Astrocyte (in vitro differentiated cells and primary cell): ENCODE data around the gene SHLD2. TPM values are rescaled to one million over a fixed set of nuclear protein-coding genes. Genes with fewer than 3 reads are reported as not detected.
"Not testable (repeated sequence)": the region's sequence is repeated elsewhere in the genome, so short reads cannot be mapped to it uniquely, and the experiment has no call there.

Experiments used
- DNase-seq: peaks from one replicate; pipeline ENCODE4 v3.0.0-alpha.2; 2010; ENCODE audit warnings: low read depth
- FAIRE-seq: peaks from 2 replicates; lab custom pipeline; 2011; peaks lifted over from hg19 to GRCh38; lab: Jason Lieb, UNC
- H2AFZ ChIP-seq: 2 replicates; pipeline ENCODE4 v1.6.0; 2012; ENCODE audit warnings: low read depth, low read length, inconsistent platforms
- H3K27ac ChIP-seq: 2 replicates; pipeline ENCODE4 v1.5.1; 2011; ENCODE audit warnings: low read depth, low read length, inconsistent platforms
- H3K27me3 ChIP-seq: 2 replicates; pipeline ENCODE4 v1.6.0; 2011; ENCODE audit warnings: low read length, inconsistent platforms; ENCODE audit not compliant: insufficient read depth
- H3K36me3 ChIP-seq: 2 replicates; pipeline ENCODE4 v1.5.1; 2011; ENCODE audit warnings: low read length, inconsistent platforms; ENCODE audit not compliant: insufficient read depth
- H3K4me1 ChIP-seq: 2 replicates; pipeline ENCODE4 v1.5.1; 2011; ENCODE audit warnings: low read length, inconsistent platforms; ENCODE audit not compliant: insufficient read depth
- H3K4me2 ChIP-seq: 2 replicates; pipeline ENCODE4 v1.6.0; 2012; ENCODE audit warnings: low read length, inconsistent platforms
- H3K4me3 ChIP-seq: 2 replicates; pipeline ENCODE4 v1.5.1; 2011; ENCODE audit warnings: low read depth, mild to moderate bottlenecking, low read length, inconsistent platforms; ENCODE audit not compliant: insufficient read depth
- H3K79me2 ChIP-seq: 2 replicates; pipeline ENCODE4 v1.6.0; 2012; ENCODE audit warnings: mild to moderate bottlenecking, low read length, inconsistent platforms; ENCODE audit not compliant: insufficient read depth
- H3K9ac ChIP-seq: 2 replicates; pipeline ENCODE4 v1.6.0; 2012; ENCODE audit warnings: mild to moderate bottlenecking, low read length, inconsistent platforms
- H3K9me3 ChIP-seq: 2 replicates; pipeline ENCODE4 v1.5.1; 2012; ENCODE audit warnings: low read depth, mild to moderate bottlenecking, low read length, inconsistent platforms; ENCODE audit not compliant: insufficient read depth
- H4K20me1 ChIP-seq: 2 replicates; pipeline ENCODE4 v1.6.0; 2012; ENCODE audit warnings: low read length, inconsistent platforms; ENCODE audit not compliant: insufficient read depth
- H3K27ac Mint-ChIP-seq: one replicate; pipeline ENCODE4 v1.8.0; 2021; ENCODE audit warnings: mild to moderate bottlenecking, mixed read lengths; ENCODE audit not compliant: unreplicated experiment
- H3K27me3 Mint-ChIP-seq: one replicate; pipeline ENCODE4 v1.8.0; 2021; ENCODE audit warnings: low read depth, mixed read lengths; ENCODE audit not compliant: unreplicated experiment
- H3K36me3 Mint-ChIP-seq: one replicate; pipeline ENCODE4 v1.8.0; 2021; ENCODE audit warnings: low read depth, mixed read lengths; ENCODE audit not compliant: unreplicated experiment
- H3K4me1 Mint-ChIP-seq: one replicate; pipeline ENCODE4 v1.8.0; 2021; ENCODE audit warnings: low read depth, mixed read lengths; ENCODE audit not compliant: unreplicated experiment
- H3K4me3 Mint-ChIP-seq: one replicate; pipeline ENCODE4 v1.8.0; 2021; ENCODE audit warnings: mild to moderate bottlenecking, moderate library complexity, mixed read lengths; ENCODE audit not compliant: unreplicated experiment
- H3K9me3 Mint-ChIP-seq: one replicate; pipeline ENCODE4 v1.8.0; 2021; ENCODE audit warnings: mild to moderate bottlenecking, mixed read lengths; ENCODE audit not compliant: unreplicated experiment
- CTCF ChIP-seq: IDR thresholded peaks from 2 replicates; pipeline ENCODE4 v1.5.1; 2011; ENCODE audit warnings: low read depth, mild to moderate bottlenecking, inconsistent platforms, low read length, moderate library complexity; ENCODE audit not compliant: insufficient read depth
- EZH2 ChIP-seq: IDR thresholded peaks from 2 replicates; pipeline ENCODE4 v1.6.1; 2012; ENCODE audit warnings: mild to moderate bottlenecking, low read length, inconsistent platforms; ENCODE audit not compliant: insufficient read depth
- total RNA-seq: library from RNA; stranded (reverse); gene quantifications from 2 replicates; pipeline ENCODE4 v1.2.1, GENCODE V29; 2021

The SHLD2 gene
- total RNA-seq, 1 donor from 2014 or later = 23.2 TPM

- TF ChIP-seq CTCF (no peak), EZH2 (no peak)
- Histone ChIP-seq H3K79me2 (no peaks in the 10 kb centered on the region), H3K27ac (no peak overlapping the region), H3K4me3 (no peak overlapping the region), H4K20me1 (peaks cover 5% of the 10 kb centered on the region), H3K4me2 (no peak overlapping the region), H3K36me3 (peaks cover 21% of the 10 kb centered on the region), H3K27me3 (no peaks in the 10 kb centered on the region), H3K9me3 (no peaks in the 10 kb centered on the region), H2AFZ (no peak overlapping the region), H3K9ac (no peak overlapping the region), H3K4me1 (no peaks in the 10 kb centered on the region)
- no peaks in the 10 kb centered on the region for H3K9me3 Mint-ChIP-seq
- DNase-seq (no peak), FAIRE-seq (no peak)
- no peak overlapping the region for H3K4me3 Mint-ChIP-seq
- no peaks in the 10 kb centered on the region for H3K27me3 Mint-ChIP-seq
- H3K36me3 Mint-ChIP-seq = peaks cover 12% of the 10 kb centered on the region
- no peaks in the 10 kb centered on the region for H3K4me1 Mint-ChIP-seq
- no peak overlapping the region for H3K27ac Mint-ChIP-seq
These were observed 26.7 kb upstream of the SHLD2 start for GRCh38 chr10:87068281-87068680.

GRCh38 chr10:87072449-87072848 lies 22.6 kb upstream of the SHLD2 start:
- FAIRE-seq (no peak), DNase-seq (no peak)
- Mint-ChIP-seq H3K27ac (no peak overlapping the region), H3K36me3 (peaks cover under 1% of the 10 kb centered on the region), H3K4me1 (peaks cover 1% of the 10 kb centered on the region), H3K9me3 (no peaks in the 10 kb centered on the region), H3K27me3 (no peaks in the 10 kb centered on the region), H3K4me3 (no peak overlapping the region)
- no peak overlapping the region for H3K9ac ChIP-seq
- peaks cover 10% of the 10 kb centered on the region for H4K20me1 ChIP-seq
- no peaks in the 10 kb centered on the region for H3K27me3 ChIP-seq
- H2AFZ ChIP-seq = no peak overlapping the region
- H3K9me3 ChIP-seq = no peaks in the 10 kb centered on the region
- H3K4me1 ChIP-seq = no peaks in the 10 kb centered on the region
- peaks cover 15% of the 10 kb centered on the region for H3K36me3 ChIP-seq
- H3K27ac ChIP-seq = no peak overlapping the region
- H3K4me2 ChIP-seq = no peak overlapping the region
- no peak for TF ChIP-seq EZH2
- no peak for TF ChIP-seq CTCF
- H3K79me2 ChIP-seq = peaks cover 7% of the 10 kb centered on the region
- H3K4me3 ChIP-seq = no peak overlapping the region

GRCh38 chr10:87076421-87076820 lies 18.6 kb upstream of the SHLD2 start:
- H3K9me3 Mint-ChIP-seq, FAIRE-seq: not testable (repeated sequence)

More at GRCh38 chr10:87076421-87076820, 18.6 kb upstream of the SHLD2 start:
- not testable (repeated sequence) for H3K27me3 ChIP-seq, H3K4me3 ChIP-seq, H3K36me3 ChIP-seq, H3K27me3 Mint-ChIP-seq, H3K4me1 ChIP-seq, H3K4me1 Mint-ChIP-seq, H2AFZ ChIP-seq, H3K27ac ChIP-seq, DNase-seq, H3K36me3 Mint-ChIP-seq, H3K4me3 Mint-ChIP-seq, H3K9ac ChIP-seq, H3K9me3 ChIP-seq, H3K27ac Mint-ChIP-seq, H3K4me2 ChIP-seq
- peaks cover 27% of the 10 kb centered on the region for H3K79me2 ChIP-seq
- H4K20me1 ChIP-seq = peaks cover 11% of the 10 kb centered on the region
